Measurements from ENCODE around the gene NR5A2.

Gene NR5A2

DNA sequence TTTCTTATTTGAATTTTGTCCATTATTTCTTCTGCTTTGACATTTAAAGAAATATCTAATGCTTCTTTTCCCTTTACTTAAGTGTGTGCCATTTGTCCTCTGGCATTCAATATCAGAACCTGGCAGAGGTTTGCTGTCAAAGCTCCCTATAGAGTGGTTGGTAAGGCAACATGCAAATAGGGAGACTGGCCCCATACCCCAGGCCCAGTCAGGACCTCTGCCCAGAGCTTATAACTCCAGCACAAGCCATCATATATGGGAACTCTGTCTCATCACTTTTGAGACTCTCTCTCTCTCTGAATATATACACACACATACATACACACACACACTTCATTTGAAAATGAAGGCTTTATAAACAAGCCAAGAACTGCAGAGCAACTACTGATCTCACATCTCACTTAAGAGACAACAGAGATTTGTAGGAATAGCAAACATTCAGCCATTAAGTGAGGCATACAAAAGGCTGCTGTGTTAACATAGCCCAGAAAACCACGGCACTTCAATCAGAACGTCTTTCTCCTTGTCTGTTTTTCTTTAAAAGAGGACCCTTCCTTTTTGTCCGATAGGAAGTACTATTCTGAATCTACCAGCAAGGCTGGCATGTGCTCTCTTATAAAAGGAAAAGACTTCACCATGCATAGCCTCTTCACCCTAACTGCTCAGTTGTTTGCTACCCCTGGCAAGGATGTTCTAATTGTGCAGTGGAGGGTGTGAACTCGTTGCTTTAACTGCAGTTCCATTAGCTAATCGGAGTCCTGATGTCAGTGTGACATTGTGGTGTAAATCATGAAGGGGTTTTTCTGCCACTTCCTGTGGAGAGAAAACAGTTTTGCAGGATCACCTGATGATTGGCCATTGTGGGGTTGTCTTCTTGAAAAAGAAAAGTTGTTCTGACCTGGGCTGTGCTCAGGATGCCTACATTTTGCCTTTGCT lies 101.7 kb downstream of the NR5A2 start:
- no peak for DNase-seq

GRCh38 chr1:200130552-200130951 lies 103.0 kb downstream of the NR5A2 start:
- no peak for DNase-seq

- no peak for DNase-seq
These were observed 104.1 kb downstream of the NR5A2 start for GRCh38 chr1:200131551-200132125.

DNA sequence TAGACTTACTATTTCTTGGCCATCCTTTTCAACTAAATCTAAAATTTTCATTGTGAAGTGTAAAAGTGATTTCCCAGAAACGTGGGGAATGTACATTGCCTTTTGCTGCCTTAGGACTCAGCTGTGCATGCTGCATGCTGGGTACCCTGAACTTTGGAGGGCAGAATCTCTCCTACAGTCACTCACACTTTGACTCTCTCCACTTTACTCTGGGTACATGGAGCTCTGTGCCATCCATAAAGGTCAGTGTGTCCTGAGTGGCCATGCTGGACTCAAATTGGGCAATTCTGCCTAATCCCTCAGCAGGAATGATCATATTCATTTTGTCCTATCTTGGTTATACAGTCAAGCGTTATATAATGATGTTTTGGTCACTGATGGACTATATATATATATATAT lies 105.6 kb downstream of the NR5A2 start:
- DNase-seq: no peak

- DNase-seq: no peak
These were observed 106.6 kb downstream of the NR5A2 start for GRCh38 chr1:200134116-200134515.

DNA sequence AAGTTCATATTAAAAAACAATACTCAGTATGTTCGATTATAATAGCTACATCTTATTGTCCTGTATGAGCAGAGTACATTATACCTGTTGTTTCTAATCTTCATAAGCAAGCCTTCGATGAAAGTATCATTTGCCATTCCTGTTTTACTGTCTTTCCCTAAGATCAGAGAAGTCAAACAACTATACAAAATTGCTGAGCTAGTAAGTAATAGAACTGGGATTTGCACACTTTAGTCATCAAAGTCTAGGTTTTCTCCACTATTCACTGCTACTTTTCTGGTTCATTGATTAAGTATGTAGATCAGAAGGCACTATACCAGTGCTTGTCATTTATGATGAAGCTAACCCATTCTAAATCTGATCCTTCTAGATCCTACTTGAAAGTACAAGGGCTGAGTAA lies 108.9 kb downstream of the NR5A2 start:
- no peak for DNase-seq

- no peak for DNase-seq
These were observed 112.2 kb downstream of the NR5A2 start for GRCh38 chr1:200139661-200140250.

DNA sequence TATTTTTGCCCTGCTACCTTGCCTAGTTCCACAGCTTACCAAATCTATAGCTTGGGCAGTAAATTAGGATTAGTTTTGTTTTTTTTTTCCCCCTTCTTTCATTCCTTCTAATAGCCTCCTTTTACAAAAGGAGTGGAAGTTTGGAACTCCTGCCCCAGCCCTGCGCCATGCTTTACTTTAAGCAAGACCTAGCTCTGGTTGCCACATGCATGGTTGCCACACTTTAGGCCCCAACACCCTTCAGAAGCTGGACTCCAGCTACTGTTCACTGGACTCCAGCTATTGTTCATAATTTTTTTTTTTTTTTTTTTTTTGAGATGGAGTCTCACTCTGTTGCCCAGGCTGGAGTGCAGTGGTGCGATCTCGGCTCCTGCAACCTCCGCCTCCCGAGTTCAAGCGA lies 115.8 kb downstream of the NR5A2 start:
- DNase-seq: no peak

- DNase-seq: no peak
These were observed 118.6 kb downstream of the NR5A2 start for GRCh38 chr1:200146100-200146499.

- no peak for DNase-seq
These were observed 119.6 kb downstream of the NR5A2 start for GRCh38 chr1:200147094-200147493.

DNA sequence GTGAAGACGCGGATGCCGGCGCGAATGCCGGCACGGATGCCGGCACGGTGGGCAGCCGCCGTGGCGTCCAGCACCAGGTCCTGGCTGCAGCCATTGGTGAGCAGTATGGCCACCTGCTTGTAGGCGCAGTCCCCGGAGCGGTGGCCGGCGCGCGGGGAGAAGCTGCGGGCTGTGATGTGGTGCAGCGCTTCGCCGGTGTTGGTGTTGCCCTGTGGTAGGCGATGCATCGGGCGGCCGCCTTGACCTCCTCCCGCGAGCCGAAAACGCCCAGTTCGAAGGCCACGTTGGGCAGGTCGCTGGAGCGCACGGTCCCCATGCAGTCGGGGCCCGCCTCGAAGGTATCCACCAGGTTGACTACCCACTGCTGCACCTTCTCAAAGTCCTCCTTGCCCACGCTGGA lies 120.2 kb downstream of the NR5A2 start:
- DNase-seq: no peak

DNA sequence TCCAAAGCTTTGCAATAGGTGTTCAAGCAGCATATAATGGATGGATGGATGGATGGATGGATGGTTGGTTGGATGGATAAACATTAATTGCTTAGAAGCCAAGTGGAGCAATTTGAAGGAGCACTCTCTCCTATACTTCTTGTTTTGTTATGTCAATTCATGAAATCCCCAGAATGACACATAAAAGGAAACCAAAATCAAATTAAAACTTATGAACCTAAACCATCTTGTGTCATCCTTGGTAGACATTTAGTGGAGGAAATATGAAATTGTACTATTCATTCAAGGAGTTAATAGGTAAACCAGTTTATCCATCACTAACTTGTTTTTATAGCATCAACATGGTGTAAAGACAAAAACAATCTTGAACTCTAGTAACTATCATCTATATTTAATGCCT lies 122.5 kb downstream of the NR5A2 start:
- DNase-seq: no peak

GRCh38 chr1:200150721-200151120 lies 123.2 kb downstream of the NR5A2 start:
- DNase-seq: peak; percentile 38

DNA sequence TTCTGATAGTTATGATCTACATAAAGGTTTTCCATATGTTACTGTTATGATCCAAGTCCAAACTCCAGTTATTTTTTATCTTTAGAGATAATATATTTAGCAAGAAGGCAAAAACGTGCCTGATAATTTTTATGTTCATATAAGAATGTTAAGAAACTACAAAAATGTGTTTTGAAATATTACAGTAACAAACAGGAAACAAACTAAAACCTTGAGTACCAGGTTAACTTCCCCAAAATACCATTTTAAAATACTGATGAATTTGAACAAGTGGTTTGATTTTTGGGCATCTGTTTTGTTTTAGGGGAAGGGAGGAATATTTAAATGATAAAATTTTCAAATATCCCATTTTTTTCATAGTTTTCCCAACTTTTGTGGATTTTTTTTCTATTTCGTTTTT lies 124.8 kb downstream of the NR5A2 start:
- no peak for DNase-seq

DNA sequence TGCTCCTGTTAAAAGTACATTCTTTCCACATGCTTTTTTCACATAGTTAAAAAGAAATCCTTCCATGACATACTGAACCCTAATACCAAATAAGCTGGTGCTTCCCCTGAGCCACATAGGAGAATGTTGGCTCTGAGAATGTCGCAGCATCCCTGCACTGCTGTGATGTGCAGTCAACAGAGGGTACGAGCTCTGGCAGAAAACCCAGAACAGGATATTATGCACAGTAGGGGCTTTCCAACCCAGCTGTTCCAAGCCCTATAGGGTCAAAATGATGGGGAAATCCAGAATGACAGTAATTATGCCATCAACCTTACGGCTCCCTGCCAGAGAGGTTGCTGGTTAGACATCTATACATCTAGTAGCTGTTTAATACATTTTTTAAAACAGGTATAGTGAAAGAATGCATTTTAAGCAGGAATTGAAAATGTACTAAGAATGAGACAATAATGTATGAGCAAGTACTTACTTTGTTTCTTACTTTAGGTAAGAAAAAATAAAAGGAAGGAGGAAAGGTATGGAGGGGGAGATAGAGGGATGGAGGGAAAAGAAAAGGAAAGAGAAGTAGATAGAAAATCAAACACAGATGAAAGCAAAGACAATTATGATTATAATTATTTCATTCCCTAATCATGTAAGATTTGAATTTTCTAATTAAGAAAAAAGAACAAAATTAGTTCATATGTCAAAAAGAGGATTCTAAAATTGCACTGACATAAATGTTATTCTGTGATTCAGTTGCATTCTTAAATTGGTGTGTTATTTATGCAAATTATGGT lies 126.0 kb downstream of the NR5A2 start:
- no peak for DNase-seq

DNA sequence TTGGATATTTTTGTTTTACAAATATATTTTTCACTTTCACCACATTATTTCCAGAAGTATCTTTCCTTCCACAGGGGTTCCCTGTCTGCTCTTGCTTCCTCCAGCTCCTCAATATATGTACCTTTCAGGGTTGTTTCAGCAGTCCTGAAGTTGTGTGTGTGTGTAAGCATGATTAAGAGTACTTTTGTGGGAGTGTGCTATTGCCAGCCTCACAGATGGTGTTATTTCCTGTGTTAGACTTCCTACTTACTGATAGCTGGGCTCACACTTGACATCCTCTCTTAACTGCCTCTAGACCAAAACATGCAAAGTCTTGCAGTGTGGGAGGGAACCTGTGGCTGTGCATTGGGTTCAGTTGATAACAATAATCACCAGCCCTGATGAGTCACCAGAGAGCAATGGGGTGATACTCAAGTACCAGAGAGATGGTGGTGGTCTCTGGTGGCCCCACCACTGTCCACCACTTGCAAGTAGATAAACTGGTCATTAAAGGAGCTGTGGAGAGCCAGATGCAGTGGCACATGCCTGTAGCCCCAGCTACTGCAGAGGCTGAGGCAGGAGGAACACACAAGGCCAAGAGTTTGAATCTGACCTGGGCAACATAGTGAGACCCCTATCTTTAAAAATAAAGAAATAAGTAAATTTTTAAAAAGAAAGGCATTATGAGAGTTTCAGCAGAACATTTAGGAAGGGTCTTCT lies 126.7 kb downstream of the NR5A2 start:
- no peak for DNase-seq

GRCh38 chr1:200157715-200158114 lies 130.2 kb downstream of the NR5A2 start:
- DNase-seq: no peak

DNA sequence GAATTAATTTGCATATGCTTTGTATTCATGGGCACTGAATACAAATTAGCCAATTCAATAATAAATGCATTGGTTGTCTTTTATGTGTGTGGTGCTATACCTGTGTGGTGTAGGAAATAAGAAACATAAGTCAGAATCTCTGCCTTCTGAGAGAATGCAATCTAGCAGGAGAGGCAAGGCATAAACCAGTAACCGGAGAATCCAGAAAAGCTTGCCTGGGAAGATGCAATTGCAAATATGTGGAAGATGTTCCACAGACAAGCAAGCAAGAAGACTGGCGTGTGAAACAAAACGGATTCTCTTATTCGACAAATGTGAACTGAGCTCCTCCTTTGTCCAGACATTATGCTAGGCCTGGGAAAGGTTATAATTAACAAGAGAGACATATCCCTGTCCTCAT lies 134.3 kb downstream of the NR5A2 start:
- DNase-seq: no peak

- DNase-seq: no peak
These were observed 134.7 kb downstream of the NR5A2 start for GRCh38 chr1:200162258-200162657.

DNA sequence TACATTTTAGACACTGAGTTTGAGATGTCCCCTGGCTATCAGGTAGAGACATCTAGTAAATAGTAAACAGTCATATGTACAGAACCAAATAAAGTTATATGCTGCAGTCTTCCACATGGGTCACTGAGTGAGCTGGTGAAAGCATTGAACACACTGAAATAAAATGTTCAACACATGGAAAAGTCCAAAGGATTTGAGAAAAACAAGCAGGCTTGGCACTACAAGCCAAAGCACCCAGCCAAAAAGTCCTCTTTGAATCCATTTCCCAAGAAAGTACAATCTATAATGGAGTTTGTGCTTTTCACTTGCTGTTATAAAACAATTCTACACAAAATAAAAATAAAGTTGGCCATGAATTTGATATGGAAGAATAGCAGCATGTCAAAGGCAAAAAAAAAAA lies 135.4 kb downstream of the NR5A2 start:
- no peak for DNase-seq

DNA sequence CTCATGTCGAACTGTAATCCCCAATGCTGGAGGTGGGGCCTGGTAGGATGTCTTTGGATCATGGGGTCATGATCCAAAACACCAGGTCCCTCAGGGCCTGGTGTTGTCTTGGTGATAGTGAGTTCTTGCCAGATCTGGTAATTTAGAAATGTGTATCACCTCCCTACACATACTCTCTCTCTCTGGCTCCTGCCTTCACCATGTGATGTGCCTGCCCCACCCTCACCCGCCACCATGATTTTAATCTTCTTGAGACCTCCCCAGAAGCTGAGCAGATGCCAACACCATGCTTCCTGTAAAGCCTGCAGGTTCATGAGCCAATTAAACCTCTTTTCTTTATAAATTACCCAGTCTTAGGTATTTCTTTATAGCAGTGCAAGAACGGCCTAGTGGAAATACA lies 136.4 kb downstream of the NR5A2 start:
- no peak for DNase-seq

GRCh38 chr1:200165493-200166220 lies 138.1 kb downstream of the NR5A2 start:
- DNase-seq: no peak

All from eye (tissue), 1 donor.